HG03558 (cell line): ENCODE data around the gene FNDC3B.

Experiments
- ATAC-seq: cut with Tn5 transposase; IDR thresholded peaks from one replicate; pipeline ENCODE4 v1.9.1; 2021; ENCODE audit warnings: moderate number of reproducible peaks; ENCODE audit not compliant: unreplicated experiment; ENCODE audit errors: extremely low read depth

FNDC3B gene

GRCh38 chr3:172199850-172200369 lies 160.5 kb downstream of the FNDC3B start:
- no peak for ATAC-seq

- ATAC-seq, result no peak
These were observed 161.9 kb downstream of the FNDC3B start for GRCh38 chr3:172201136-172201869.

- ATAC-seq, result no peak
These were observed 162.5 kb downstream of the FNDC3B start for GRCh38 chr3:172201870-172202236.

GRCh38 chr3:172202797-172203196 lies 163.4 kb downstream of the FNDC3B start:
- no peak for ATAC-seq

GRCh38 chr3:172203522-172204258 lies 164.3 kb downstream of the FNDC3B start:
- ATAC-seq, result no peak

GRCh38 chr3:172204716-172205115 lies 165.3 kb downstream of the FNDC3B start:
- ATAC-seq, result no peak

- ATAC-seq, result no peak
These were observed 169.4 kb downstream of the FNDC3B start for GRCh38 chr3:172208586-172209332.

- no peak for ATAC-seq
These were observed 170.2 kb downstream of the FNDC3B start for GRCh38 chr3:172209333-172210321.

GRCh38 chr3:172210355-172210754 lies 171.0 kb downstream of the FNDC3B start:
- ATAC-seq, result no peak

GRCh38 chr3:172211123-172211522 lies 171.7 kb downstream of the FNDC3B start:
- ATAC-seq, result no peak

- no peak for ATAC-seq
These were observed 173.8 kb downstream of the FNDC3B start for GRCh38 chr3:172213200-172213599.

- no peak for ATAC-seq
These were observed 174.5 kb downstream of the FNDC3B start for GRCh38 chr3:172213904-172214303.

- ATAC-seq, result no peak
These were observed 176.9 kb downstream of the FNDC3B start for GRCh38 chr3:172216267-172216666.

- ATAC-seq, result no peak
These were observed 177.5 kb downstream of the FNDC3B start for GRCh38 chr3:172216911-172217310.

- no peak for ATAC-seq
These were observed 178.5 kb downstream of the FNDC3B start for GRCh38 chr3:172217877-172218276.

GRCh38 chr3:172218350-172219323 lies 179.3 kb downstream of the FNDC3B start:
- ATAC-seq, result no peak

GRCh38 chr3:172219750-172220149 lies 180.4 kb downstream of the FNDC3B start:
- ATAC-seq, result no peak

- ATAC-seq, result no peak
These were observed 182.2 kb downstream of the FNDC3B start for GRCh38 chr3:172221547-172221946.
